ENCODE data around the gene TMEM120B. TPM values are rescaled to one million over a fixed set of nuclear protein-coding genes. Genes with fewer than 3 reads are reported as not detected.
"Not testable (repeated sequence)": the region's sequence is repeated elsewhere in the genome, so short reads cannot be mapped to it uniquely, and the experiment has no call there.

TMEM120B gene
- total RNA-seq, 2 donors from 2014 or later, result 13.2 to 14.2 TPM

DNA sequence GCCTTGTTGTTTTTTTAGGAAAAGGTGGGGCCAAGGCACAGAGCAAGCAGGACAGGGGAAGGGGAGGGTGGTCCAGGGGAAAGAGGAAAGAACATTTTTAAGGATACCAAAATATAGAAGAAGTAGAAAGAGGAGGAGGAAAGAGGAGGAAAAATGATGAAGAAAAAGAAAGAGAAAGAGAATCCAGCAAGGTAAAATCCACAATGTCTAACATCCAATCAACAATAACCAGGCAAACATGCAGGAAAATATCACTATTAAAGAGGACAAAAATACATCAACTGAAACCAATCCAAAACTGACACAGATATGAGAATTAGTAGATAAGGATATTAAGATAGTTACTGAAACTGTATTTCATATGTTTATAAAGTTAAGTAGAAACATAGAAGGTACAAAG lies 7.0 kb upstream of the TMEM120B start:
- no peak for ATAC-seq

DNA sequence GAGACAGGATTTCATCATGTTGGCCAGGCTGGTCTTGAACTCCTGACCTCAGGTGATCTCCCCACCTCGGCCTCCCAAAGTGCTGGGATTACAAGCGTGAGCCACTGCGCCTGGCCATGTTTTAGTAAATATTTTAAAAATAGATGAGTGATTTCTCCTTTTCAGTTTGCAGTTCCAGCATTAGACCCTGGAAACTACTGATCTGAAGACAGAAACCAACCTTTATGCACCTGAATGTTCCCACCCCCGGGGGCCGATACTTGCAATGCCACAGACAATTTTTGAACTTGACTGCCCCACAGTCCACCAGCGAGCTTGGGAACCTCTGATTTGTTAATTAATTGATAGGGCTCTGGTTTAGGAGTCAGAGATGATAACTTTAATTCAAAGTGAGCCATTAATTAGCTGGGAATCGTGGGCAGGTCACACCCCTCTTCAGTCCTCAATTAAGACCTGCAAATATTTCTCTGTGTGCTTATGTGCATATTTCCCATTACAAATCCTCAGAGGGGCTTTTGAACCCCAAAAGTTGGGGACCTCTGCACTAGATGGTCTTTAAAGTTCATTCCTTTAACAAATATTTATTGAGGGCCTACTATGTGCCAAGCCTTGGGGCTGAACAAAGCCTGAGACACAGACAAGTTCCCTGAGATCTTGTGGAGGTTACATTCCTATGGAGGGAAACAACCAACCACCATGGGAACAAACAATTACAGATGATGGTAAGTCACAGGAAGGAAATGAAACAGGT lies 4.1 kb upstream of the TMEM120B start:
- Histone ChIP-seq H3K4me1 (peaks cover 27% of the 10 kb centered on the region), H3K27ac (no peak overlapping the region), H3K27me3 (no peaks in the 10 kb centered on the region), H3K9me3 (no peaks in the 10 kb centered on the region), H3K4me3 (no peak overlapping the region), H3K36me3 (replicated peaks in 1 of 2; ENCODE audit: insufficient read depth in 1 of 2, low read depth in 2 of 2) (no peaks in the 10 kb centered on the region)
- DNase-seq, result no peak
- 67% methylated on average over 7 of the region's 7 CpGs for WGBS, 2 donors
- ATAC-seq, result no peak
- intact Hi-C loops (cut with DNase I), result no loop called here
- TF ChIP-seq, protein P1, sequence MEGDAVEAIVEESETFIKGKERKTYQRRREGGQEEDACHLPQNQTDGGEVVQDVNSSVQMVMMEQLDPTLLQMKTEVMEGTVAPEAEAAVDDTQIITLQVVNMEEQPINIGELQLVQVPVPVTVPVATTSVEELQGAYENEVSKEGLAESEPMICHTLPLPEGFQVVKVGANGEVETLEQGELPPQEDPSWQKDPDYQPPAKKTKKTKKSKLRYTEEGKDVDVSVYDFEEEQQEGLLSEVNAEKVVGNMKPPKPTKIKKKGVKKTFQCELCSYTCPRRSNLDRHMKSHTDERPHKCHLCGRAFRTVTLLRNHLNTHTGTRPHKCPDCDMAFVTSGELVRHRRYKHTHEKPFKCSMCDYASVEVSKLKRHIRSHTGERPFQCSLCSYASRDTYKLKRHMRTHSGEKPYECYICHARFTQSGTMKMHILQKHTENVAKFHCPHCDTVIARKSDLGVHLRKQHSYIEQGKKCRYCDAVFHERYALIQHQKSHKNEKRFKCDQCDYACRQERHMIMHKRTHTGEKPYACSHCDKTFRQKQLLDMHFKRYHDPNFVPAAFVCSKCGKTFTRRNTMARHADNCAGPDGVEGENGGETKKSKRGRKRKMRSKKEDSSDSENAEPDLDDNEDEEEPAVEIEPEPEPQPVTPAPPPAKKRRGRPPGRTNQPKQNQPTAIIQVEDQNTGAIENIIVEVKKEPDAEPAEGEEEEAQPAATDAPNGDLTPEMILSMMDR (IDR thresholded peaks at IDR 0.05), result no peak
- no peak for TF ChIP-seq POLR2A (IDR thresholded peaks at IDR 0.05)

More for the DNA sequence above, 7.0 kb upstream of the TMEM120B start:
- TF ChIP-seq POLR2A (IDR thresholded peaks at IDR 0.05), result no peak
- TF ChIP-seq, protein P1 (IDR thresholded peaks at IDR 0.05), result no peak
- Histone ChIP-seq H3K4me1 (peaks cover 6% of the 10 kb centered on the region), H3K4me3 (no peak overlapping the region), H3K27me3 (no peaks in the 10 kb centered on the region), H3K9me3 (no peaks in the 10 kb centered on the region), H3K27ac (no peak overlapping the region), H3K36me3 (replicated peaks in 1 of 2; ENCODE audit: insufficient read depth in 1 of 2, low read depth in 2 of 2) (no peaks in the 10 kb centered on the region)
- no peak for DNase-seq
- intact Hi-C loops (cut with DNase I), result no loop called here

DNA sequence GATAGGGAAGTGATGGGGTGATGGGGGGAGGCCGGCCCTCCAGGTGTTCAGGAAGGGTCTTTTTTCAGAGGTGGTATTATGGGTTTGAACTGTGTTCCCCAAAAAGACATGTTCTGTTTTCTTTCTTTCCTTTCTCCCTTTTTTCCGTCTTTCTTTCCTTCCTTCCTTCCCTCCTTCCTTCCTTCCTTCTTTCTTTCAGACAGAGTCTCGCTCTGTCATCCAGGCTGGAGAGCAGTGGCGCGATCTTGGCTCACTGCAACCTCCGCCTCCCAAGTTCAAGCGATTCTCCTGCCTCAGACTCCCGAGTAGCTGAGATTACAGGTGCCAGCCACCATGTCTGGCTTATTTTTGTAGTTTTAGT lies 3.5 kb upstream of the TMEM120B start:
- H3K4me3 ChIP-seq; H3K27me3 ChIP-seq; DNase-seq; H3K36me3 ChIP-seq (replicated peaks in 1 of 2; ENCODE audit: insufficient read depth in 1 of 2, low read depth in 2 of 2); H3K27ac ChIP-seq; H3K9me3 ChIP-seq; ATAC-seq; intact Hi-C loops (cut with DNase I): not testable (repeated sequence)
- 82 to 85% methylated on average over 7 to 8 of the region's 8 CpGs for WGBS, 2 donors
- peaks cover 33% of the 10 kb centered on the region for H3K4me1 ChIP-seq

GRCh38 chr12:121709478-121709961 lies 3.0 kb upstream of the TMEM120B start:
- Histone ChIP-seq H3K27me3 (no peaks in the 10 kb centered on the region), H3K9me3 (no peaks in the 10 kb centered on the region), H3K27ac (no peak overlapping the region), H3K4me1 (peaks cover 36% of the 10 kb centered on the region), H3K36me3 (replicated peaks in 1 of 2; ENCODE audit: insufficient read depth in 1 of 2, low read depth in 2 of 2) (no peaks in the 10 kb centered on the region), H3K4me3 (no peak overlapping the region)
- TF ChIP-seq, protein P1 (IDR thresholded peaks at IDR 0.05), result no peak
- TF ChIP-seq POLR2A (IDR thresholded peaks at IDR 0.05), result no peak
- DNase-seq (peak in 2 of 4 donors; percentile 11 to 24), ATAC-seq (no peak)
- WGBS, 2 donors, result 73 to 78% methylated on average over 5 of the region's 5 CpGs
- intact Hi-C loops (cut with DNase I), result no loop called here

DNA sequence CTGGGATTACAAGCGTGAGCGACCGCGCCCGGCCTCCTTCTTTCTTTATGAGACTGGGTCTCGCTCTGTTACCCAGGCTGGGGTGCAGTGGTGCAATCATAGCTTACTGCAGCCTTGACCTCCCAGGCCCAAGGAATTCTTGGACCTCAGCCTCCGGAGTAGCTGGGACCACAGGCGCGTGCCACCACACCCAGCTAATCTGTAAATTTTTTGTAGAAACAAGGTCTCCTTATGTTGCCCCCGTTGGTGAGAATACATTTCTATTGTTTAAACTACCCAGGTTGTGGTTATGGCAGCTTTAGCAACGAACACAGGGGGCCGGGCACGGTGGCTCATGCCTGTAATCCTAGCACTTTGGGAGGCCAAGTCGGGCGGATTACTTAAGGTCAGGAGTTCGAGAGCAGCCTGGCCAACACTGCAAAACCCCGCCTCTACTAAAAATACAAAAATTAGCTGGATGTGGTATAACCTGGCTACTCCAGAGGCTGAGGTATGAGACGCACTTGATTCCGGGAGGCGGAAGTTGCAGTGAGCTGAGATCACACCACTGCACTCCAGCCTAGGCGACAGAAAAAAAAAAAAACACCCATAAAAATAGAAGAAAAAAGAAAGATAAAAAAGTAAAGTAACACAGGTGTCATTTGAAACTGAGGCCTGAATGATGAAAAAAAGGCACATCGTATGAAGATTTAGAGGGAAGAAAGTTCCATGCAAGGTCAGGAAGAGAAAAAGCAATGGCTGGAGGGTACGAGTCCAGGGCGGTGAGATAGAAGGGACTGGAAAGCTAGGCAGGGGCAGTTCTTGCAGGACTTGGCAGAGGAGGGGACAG lies 977 bp upstream of the TMEM120B start:
- Histone ChIP-seq H3K9me3 (no peaks in the 10 kb centered on the region), H3K27me3 (no peaks in the 10 kb centered on the region), H3K4me1 (peaks cover 43% of the 10 kb centered on the region), H3K4me3 (peak overlapping the region; percentile 21 to 47), H3K27ac (peak overlapping the region; percentile 89 to 94 (median 92)), H3K36me3 (replicated peaks in 1 of 2; ENCODE audit: insufficient read depth in 1 of 2, low read depth in 2 of 2) (no peaks in the 10 kb centered on the region)
- intact Hi-C loops (cut with DNase I), result no loop called here
- ATAC-seq, result peak; percentile 59
- peak; percentile 56 to 68 (median 58) for DNase-seq
- WGBS, 2 donors, result 50 to 54% methylated on average over 17 to 24 of the region's 24 CpGs
- TF ChIP-seq, protein P1 (IDR thresholded peaks at IDR 0.05), result no peak
- no peak for TF ChIP-seq POLR2A (IDR thresholded peaks at IDR 0.05)

Measured in body of pancreas (tissue), 4 donors.